ENCODE results near the gene PSMD8.
"Not testable (repeated sequence)": the region's sequence is repeated elsewhere in the genome, so short reads cannot be mapped to it uniquely, and the experiment has no call there.

- TF ChIP-seq, protein P1, sequence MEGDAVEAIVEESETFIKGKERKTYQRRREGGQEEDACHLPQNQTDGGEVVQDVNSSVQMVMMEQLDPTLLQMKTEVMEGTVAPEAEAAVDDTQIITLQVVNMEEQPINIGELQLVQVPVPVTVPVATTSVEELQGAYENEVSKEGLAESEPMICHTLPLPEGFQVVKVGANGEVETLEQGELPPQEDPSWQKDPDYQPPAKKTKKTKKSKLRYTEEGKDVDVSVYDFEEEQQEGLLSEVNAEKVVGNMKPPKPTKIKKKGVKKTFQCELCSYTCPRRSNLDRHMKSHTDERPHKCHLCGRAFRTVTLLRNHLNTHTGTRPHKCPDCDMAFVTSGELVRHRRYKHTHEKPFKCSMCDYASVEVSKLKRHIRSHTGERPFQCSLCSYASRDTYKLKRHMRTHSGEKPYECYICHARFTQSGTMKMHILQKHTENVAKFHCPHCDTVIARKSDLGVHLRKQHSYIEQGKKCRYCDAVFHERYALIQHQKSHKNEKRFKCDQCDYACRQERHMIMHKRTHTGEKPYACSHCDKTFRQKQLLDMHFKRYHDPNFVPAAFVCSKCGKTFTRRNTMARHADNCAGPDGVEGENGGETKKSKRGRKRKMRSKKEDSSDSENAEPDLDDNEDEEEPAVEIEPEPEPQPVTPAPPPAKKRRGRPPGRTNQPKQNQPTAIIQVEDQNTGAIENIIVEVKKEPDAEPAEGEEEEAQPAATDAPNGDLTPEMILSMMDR (conservative IDR thresholded peaks at IDR 0.05; ENCODE audit: low read depth, low read length), result not testable (repeated sequence)
- TF ChIP-seq EZH2phosphoT487 (IDR thresholded peaks at IDR 0.05; ENCODE audit: borderline replicate concordance, low read length), result not testable (repeated sequence)
Measured at GRCh38 chr19:38362946-38363688, 11.3 kb upstream of the PSMD8 start.

All from PC-3 (cell line).